Hypothalamus (tissue), 51 donors: ENCODE results near the gene STK26.
A peak's percentile ranks its signal among the peaks of the same experiment; 100 is the strongest.
"Not testable (repeated sequence)": the region's sequence is repeated elsewhere in the genome, so short reads cannot be mapped to it uniquely, and the experiment has no call there.

Experiments
- DNase-seq, 51 donors: peaks; one replicate each; lab custom pipeline; 2025; lab: John Stamatoyannopoulos, UW

STK26 gene

GRCh38 chrX:132092439-132093065, 69.5 kb downstream of the STK26 start:
- peak in 20 of 51 donors; percentile 0 to 31 (median 2) for DNase-seq

DNA sequence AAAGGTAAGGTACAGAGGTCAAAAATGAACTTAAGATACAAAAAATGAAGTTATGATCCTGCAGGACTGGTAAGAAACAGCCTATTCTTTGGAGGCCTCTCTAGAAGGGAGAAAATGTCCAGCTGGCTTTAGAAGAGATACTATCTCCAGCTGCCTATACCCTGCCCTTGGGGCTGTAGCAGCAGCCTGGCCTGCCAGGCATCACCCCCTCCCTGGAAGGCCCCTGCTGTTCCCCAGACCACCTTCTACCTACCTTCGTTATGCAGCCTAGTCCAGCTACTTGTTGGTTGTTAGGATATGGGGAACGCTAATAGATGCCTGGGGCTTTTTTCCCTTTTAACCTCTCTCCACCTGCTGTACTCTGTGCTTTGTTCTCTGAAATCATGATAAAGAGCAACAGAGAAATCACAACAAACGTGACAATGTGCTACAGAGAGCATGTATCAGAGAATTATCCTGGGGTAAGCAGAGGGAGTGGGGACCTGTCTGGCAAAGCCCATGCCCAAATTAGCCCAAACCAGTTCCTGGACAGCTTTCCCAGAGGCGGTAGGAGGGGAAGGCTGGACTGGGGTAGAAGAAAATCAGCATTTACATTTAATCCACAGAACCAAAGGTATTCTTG, 70.2 kb downstream of the STK26 start:
- no peak for DNase-seq

DNA sequence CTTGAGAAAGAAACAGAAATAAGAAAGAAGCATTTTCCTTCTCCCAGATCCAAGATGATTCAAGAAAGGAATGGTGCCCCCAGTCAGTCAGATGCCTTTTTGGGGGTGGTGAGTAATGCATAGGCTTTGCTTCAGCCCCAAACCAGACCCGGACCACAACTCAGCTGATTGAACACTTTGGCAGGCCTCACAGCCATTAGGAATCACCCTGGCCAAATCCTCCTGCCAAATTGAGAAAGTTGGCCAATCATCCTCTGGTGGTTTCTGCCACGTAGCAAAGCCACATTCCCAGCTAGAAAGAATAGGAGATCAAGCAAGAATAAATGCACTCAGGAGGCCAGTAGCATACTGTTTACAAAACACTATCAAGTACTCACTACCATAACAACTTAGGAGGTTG, 71.1 kb downstream of the STK26 start:
- DNase-seq: no peak

DNA sequence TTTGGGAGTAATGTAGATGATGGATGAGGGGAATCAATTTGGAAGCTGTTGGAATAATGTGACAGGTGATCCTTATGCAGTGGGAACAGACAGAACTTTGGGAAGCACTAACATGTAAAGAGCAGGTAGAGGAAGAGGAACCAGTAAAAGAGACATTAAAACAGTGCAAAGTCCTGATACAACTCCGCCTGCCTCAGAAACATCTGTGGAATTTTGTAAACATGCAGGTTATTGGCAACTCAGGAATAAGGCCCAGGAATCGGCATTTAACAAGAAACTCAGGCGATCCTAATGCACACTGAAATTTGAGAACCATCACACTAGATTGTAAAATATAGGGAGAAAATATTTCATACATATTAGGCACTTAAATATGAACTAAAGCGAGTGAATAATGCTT, 75.6 kb downstream of the STK26 start:
- DNase-seq: not testable (repeated sequence)

DNA sequence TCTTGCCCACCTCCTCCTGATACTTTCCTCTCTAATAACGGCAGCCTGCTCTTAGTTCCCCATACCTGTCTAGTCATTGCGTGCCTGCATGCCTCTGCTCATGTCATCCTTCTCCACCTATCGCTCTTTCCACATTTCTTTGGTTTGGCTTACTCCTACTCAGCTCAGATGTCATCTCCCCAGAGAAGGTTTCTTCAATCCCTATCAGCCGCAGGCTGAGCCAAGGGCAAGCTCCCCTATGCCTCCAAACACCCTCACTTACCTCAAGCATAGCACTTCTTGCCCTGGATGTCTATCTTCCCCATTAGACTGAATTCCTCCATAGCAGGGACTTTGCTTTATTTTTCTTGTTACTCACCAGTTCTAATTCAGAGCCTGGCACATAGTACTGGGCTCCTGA, 78.1 kb downstream of the STK26 start:
- no peak for DNase-seq

DNA sequence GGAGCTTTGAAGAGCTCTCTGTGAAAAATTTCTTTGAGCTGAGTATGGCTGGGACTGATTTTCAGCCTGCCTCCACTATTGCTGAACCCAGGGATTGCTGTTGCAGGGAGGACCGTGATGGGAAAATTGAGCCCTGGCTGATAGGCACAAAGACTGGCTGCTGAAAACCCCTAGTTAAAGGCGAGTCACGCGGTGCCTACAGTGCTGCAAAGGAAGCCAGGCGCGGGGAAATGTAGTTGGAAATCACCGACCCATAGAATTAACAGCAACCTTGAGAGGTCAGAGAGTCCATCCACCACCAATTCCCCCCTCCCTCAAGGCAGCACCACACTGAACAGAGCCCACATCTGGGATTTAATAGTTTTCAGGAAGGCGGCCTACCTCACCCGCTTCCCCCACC, 78.7 kb downstream of the STK26 start:
- no peak for DNase-seq

GRCh38 chrX:132107291-132107690, 84.2 kb downstream of the STK26 start:
- DNase-seq: no peak

- DNase-seq: no peak
These were observed 91.5 kb downstream of the STK26 start for GRCh38 chrX:132114607-132115006.

GRCh38 chrX:132115792-132116191, 92.7 kb downstream of the STK26 start:
- no peak for DNase-seq

GRCh38 chrX:132118358-132118757, 95.3 kb downstream of the STK26 start:
- no peak for DNase-seq

- no peak for DNase-seq
These were observed 96.2 kb downstream of the STK26 start for GRCh38 chrX:132119283-132119682.

DNA sequence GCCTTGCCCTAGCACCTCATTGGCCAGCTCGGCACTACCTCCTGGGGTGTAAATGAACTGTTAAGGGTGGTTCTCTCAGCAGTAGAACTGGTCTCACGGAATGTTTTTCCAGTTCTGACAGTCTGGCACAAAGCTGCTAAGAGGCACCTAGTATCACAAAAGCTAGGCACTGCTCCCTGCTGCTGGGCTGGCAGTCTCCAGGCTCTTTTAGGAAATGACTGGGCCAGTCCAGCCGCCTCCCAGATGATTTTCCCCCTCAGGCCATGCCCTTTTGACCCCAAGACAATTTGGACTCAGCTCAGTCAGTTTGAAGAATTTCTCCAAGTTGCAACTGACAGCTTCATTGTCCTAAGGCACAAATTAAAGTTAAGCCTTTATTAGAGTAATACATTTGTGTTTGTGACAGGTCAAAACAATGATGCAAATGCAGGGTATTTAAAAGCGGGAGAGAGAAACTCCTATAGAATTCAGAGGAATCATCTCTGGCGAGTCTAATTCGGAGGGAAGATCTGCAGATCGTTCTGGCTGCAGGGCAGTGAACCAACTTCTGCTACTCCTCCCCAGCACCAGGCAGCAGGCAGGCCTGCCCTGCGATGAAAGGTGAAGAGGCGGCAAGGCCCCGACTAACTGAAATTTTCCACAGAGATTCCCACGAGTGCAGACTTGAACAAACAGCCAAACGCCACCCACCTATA, 96.9 kb downstream of the STK26 start:
- DNase-seq: no peak

- DNase-seq: no peak
These were observed 97.8 kb downstream of the STK26 start for GRCh38 chrX:132120913-132121312.
